HG02938 (cell line): ENCODE data around the gene ABCA6.
"Not testable (repeated sequence)": the region's sequence is repeated elsewhere in the genome, so short reads cannot be mapped to it uniquely, and the experiment has no call there.

Source experiments
- ATAC-seq: cut with Tn5 transposase; IDR thresholded peaks from one replicate; pipeline ENCODE4 v1.9.1; 2021; ENCODE audit warnings: mild to moderate bottlenecking, moderate library complexity; ENCODE audit not compliant: unreplicated experiment

Gene ABCA6

DNA sequence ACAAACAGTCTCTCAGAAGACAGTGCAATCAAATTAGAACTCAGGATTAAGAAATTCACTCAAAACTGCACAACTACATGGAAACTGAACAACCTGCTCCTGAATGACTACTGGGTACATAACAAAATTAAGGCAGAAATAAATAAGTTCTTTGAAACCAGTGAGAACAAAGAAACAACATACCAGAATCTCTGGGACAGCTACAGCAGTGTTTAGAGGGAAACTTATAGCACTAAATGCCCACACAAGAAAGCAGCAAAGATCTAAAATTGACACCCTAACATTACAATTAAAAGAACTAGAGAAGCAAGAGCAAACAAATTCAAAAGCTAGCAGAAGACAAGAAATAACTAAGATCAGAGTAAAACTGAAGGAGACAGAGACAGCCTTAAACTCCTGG is 68.3 kb downstream of the ABCA6 start:
- ATAC-seq = not testable (repeated sequence)

DNA sequence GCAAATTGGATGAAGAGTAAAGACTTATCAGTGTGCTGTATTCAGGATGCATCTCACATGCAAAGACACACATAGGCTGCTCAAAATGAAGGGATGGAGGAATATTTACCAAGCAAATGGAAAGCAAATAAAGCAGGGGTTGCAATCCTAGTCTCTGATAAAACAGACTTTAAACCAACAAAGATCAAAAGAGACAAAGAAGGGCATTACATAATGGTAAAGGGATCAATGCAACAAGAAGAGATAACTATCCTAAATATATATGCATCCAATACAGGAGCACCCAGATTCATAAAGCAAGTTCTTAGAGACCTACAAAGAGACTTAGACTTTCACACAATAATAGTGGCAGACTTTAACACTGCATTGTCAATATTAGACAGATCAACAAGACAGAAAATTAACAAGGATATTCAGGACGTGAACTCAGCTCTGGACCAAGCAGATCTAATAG is 68.9 kb downstream of the ABCA6 start:
- ATAC-seq = not testable (repeated sequence)

GRCh38 chr17:69071233-69071586 is 70.5 kb downstream of the ABCA6 start:
- ATAC-seq = not testable (repeated sequence)

- not testable (repeated sequence) for ATAC-seq
Observed at GRCh38 chr17:69070378-69071232, 71.1 kb downstream of the ABCA6 start.

DNA sequence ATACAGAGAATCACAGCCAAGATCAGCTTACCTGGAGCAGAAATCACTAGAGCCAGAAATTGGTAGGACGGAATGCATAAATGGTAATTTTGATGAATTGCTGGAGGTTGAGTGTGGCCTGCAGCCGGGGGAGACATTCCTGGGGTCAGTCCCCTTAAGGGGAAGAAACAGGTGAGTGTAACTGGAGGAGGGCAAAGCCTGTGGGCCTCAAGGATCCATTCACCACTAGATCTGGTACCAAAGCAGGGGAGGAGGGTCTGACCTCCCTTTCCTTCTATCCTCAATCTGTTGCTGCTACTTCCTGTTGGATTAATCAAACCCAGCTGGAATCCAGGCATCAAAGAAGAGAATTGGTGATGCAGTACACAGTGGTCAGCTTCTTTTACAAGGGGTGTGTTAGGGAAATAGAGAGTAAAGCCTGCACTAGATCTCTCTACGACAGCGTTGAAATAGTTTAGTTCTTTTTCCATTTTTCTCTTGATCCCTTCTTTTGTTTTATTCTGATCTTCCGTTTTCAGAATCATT is 72.4 kb downstream of the ABCA6 start:
- no peak for ATAC-seq

GRCh38 chr17:69067274-69068047 is 74.2 kb downstream of the ABCA6 start:
- ATAC-seq = no peak

GRCh38 chr17:69066482-69066881 is 75.2 kb downstream of the ABCA6 start:
- no peak for ATAC-seq

DNA sequence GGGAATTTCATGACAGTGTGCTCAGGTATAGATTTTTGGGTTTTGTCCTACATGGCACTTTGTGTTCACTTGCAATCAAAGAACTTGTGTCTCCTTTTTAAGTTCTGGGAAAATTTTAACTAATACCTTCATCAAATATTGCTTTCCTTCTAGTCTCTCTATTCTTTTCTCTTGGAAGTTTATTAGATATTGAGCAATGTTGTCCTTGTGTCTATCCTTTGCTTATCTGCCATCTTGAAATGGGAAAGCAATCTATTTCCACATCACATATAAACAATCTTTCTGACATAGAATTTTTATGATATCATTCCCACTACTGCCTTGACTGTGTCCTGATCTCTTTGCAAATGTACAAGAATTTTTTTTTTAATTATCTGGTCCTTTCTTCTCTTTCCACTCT is 76.6 kb downstream of the ABCA6 start:
- no peak for ATAC-seq

DNA sequence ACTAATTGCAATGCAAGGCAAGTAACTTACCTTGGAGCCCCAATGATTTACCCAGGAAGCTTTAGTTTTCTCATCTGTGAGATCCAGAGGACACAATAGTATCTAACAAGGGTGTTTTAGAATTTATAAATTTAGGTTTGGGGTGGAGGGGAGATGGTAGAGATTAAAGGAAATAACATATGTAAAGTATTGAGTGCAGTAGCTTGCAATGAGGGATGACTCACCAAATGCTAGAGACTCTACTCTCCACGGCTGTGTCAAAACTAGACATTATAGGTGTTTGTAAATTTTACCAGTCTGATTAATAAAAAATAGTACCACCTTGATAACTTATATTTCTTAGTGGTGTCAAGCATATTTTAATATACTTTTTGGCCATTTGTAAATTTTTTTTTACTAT is 77.2 kb downstream of the ABCA6 start:
- no peak for ATAC-seq

DNA sequence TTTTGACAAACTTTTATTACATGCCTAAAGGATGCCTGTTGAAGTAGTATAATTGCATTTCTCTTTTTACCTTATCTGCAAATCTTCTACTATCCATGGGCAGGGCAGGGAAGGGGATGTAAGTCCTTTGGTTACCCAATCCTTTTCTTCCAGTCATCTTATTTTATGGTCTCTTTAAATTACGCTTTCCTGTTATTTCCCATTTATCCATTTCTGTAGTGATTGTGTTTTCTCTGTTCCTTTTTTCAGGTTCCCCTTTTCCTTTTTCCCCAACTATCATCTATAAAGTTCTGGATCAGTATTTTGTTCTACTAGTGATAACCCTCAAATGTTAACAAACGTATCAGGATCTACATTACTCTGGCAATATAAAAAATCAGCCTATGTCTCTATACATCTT is 77.7 kb downstream of the ABCA6 start:
- no peak for ATAC-seq

DNA sequence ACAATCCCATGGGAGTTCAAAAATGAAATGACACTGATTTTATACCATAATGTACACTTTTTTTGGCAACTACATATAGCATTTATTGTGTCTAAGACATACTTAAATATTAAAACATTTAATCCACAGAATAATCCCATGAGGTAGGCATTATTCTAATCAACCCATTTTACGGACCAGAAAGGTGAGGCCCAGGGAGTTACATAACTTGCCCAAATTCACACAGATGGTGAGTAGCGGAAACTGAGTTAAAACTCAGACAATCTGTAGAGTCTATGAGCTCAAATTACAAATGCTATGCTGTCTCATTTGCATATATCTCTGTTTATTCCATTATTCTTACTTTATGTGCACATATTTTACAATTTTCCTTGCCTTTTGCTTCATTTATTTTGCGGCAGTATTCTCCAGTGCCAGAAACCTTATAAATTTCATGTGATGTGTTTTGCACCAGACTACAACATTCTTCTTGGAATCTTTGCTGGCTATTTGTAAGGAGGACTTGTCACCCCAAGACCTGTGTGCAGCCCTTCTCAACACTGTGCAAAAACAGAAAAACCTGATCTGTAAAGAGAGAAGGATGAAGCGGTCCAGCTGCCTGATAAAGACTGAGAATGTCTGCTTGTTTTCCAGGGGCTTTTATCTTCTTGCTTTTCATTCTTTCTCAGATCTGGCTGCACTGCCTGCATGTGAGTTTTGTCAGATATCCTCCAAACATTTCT is 78.7 kb downstream of the ABCA6 start:
- ATAC-seq = no peak

GRCh38 chr17:69061721-69062556 is 79.8 kb downstream of the ABCA6 start:
- ATAC-seq = no peak

DNA sequence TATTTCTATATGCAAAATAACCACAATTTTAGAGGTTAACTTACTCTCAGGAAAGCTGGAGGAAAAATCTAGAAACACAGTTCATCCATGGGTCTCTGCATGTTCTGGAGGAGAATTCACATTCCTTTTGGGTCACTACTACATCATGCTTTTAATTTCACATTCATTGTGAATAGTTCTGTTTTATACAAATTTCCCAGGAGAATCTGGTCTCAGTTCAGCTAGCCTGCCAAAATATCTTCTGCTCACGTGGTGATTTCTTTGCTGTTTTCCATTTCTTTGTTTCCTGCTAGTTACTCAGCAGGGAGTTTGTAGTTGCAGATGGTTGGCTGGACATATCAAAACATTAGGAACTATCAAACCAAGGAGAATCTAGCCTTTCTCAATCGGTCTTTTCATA is 80.9 kb downstream of the ABCA6 start, which contains the start of gene ABCA9:
TSS of gene ABCA9 (minus strand) at position 106 of the 400 bp plus-strand sequence. CDS start 9,801 bp downstream, outside the sequence.
- no peak for ATAC-seq

DNA sequence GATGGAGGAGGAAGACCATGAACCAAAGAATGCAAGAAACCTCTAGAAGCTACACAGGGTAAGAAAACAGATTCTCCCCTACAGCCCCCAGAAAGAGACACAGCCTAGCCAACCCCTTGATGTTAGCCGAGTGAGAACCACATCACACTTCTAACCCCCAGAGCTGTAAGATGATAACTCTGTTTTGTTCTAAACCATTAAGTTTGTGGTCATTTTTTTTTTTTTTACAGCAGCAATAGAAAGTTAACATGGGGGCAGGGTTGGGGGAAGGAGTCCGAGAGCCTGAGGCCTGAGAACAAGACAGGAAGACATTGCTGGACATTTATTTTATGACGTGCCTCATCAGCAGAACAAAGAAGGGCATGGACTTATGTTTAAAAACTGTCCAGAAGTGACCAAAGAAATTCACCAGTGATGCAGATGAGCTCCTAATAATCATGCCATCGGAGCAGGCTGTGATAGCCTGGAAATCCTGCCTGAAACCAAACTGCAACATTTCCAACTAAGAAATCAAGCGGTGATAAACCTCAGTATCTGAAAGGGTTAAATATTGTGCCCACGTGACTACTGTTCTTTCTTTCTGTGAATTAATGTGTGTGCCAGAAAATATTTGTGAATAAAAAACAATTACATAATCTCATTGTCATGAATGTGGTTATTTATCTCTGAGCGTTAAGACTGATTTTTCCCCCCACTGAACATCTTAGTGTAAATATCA is 82.1 kb downstream of the ABCA6 start:
- no peak for ATAC-seq

- no peak for ATAC-seq
Observed at GRCh38 chr17:69058165-69058564, 83.5 kb downstream of the ABCA6 start.

- ATAC-seq = no peak
Observed at GRCh38 chr17:69057280-69057679, 84.4 kb downstream of the ABCA6 start.

DNA sequence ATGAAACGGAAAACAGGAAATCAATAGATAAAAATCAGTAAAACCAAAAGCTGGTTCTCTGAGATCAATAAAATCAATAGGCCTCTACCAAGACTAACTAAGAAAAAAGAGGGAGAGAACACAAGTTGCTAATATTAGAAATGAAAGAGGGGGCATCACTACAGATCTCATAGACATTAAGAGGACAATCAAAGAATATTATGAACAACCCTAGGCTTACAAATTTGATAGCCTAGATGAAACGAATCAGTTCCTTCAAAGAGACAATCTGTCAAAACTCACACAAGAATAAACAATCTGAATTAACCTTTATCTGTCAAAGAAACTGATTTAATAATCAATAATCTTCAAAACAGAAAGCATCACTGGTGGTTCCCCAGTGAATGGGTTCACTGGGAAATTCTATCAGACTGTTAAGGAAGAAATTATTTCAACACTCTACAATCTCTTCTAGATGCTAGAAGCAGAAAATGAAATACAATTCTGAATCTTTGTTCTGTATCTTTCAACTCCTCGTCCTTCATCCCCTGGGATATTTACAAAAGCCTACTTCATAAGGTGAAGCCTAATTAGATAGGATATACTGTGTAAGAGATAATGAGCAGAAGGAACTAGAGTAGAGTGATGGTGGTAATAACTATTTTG is 85.4 kb downstream of the ABCA6 start:
- ATAC-seq = no peak

- ATAC-seq = no peak
Observed at GRCh38 chr17:69055334-69055733, 86.4 kb downstream of the ABCA6 start.
